HG03280 (cell line): Measurements from ENCODE around the gene BOLA3.
"Not testable (repeated sequence)": the region's sequence is repeated elsewhere in the genome, so short reads cannot be mapped to it uniquely, and the experiment has no call there.

Source experiments
- ATAC-seq: cut with Tn5 transposase; IDR thresholded peaks from one replicate; pipeline ENCODE4 v1.9.1; 2021; ENCODE audit warnings: mild to moderate bottlenecking, moderate library complexity; ENCODE audit not compliant: unreplicated experiment

Gene BOLA3

DNA sequence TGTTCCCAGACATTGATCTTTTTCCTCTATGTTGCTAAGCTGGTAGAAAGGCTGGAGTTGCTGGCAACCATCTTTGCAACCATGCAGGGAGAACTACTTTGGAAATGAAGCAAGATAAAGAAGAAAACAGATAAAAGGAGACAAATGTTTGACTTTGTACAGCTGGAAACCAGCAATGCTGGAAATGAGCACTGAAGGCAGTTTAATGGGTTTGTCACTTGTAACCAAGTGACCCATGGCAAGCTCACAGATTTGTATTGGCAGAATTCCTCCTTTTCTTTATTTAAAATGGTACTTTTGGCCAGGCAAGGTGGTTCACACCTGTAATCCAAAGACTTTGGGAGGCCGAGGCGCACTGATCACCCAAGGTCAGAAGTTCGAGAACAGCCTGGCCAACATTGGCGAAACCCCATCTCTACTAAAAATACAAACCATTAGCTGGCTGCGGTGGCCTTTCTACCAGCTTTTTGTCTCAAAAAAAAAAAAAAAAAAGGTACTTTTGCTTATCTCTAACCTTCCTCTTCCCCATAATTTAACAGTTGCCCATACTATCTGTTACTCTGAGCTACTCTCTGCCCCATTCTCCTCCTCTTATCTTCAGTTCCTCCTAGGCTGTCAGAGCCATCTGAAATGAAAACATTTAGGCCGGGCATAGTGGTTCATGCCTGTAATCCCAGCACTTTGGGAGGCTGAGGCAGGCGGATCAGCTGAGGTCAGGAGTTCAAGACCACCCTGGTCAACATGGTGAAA lies 2.0 kb upstream of the BOLA3 start:
- ATAC-seq, result no peak

DNA sequence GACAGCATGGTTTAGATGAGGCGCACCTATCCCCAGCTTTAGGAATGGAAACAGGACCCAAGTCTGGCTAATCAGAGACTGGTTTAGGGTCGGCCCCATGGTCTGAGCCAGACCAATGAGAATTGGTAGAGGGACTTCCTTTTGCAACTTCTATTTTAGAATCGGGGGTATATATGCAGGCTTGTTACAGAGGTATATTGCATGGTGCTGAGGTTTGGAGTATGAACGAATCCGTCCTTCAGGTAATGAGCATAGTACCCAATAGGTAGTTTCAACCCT lies 1.5 kb upstream of the BOLA3 start:
- no peak for ATAC-seq

DNA sequence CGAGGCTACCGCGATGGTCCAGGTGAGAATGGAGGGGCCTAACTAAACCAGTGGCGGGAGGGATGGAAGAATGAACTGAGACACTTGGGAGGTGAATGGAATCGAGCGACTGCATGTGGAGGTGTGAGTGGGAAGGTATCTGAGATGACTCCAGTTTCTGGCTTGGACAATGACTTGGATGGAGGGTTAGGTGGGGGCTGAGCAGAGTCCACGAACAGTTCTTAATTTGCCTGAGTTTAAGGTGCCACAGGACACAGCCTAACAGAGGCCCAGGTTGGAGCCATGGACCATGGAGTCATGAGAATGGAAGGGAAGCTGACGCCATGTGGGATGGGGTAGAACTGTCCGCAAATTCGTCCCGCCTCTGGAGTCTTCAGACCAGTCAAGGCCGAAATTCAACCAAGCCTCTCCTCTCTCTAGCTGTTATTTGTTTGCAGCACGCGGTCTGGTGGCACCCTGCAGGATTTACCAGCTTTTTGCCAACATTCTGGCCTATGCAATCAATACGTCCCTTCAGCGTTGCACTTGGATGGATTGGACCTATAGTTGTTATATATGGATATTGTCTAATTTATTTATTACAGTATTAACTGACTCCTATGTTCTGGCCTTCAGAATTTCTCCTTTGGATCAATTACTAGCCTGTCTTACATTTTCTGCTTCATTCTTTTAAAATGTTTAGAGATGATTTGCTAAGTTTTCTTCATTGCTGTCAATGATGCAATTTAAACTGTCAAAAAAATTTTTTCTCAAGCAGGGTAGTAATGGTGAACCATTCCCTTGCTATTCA lies 940 bp upstream of the BOLA3 start:
- no peak for ATAC-seq

DNA sequence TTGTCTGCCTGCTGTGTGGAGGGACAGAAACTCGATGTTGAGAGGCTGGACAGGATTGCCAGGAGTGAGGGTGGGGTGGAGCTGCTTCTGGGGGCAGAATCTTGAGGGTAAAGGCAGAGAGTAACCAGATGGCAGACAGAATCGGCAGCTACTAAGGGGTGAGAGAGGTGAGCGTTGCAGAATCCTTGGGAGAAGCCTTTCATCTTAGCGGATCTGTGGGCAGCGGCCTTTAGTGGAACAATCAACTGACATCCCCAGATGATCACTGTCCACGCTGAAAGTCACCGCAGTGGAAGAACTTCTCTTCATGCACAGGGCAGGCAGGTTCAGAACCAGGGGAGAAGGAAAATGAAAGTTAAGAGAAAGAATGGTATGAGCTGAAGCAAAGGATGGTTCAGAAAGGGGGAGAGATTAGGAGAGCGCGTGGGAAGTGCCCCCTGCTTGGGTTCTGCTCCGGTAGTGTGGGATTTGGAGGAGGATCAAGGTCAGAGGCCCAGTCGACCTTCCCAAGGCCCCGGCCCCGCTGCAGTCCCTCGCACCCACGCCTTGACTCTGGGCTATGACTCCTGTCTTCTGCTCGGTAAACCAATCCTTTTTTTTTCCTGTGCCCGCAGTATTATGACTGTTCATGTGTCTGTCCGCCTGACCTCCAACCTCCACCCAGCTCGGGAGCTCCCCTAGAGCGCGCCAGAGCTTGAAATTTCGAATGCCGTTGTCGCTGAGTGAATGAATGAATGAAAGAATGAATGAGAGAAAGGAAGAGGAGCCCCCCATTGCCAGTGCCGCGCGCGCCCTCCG lies 584 bp downstream of the BOLA3 start:
- ATAC-seq, result no peak

DNA sequence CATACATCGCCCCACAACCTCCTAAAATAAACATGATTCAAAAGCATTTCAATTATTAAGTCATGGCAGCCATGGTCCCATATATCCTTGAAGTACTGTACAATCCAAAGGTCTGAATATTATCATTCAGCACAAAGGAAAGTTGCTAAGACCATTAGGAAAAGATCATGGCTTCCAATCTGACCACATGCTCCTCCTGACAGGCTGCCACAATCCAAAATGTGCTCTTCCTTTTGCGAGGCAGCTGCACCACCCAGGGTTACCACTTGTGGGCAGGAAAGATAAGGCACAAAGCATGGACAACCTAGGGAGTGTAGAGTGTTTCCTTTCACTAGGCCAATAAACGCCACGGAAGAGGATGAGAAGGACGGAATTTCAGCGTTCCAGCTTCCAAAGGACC lies 5.4 kb downstream of the BOLA3 start:
- no peak for ATAC-seq

DNA sequence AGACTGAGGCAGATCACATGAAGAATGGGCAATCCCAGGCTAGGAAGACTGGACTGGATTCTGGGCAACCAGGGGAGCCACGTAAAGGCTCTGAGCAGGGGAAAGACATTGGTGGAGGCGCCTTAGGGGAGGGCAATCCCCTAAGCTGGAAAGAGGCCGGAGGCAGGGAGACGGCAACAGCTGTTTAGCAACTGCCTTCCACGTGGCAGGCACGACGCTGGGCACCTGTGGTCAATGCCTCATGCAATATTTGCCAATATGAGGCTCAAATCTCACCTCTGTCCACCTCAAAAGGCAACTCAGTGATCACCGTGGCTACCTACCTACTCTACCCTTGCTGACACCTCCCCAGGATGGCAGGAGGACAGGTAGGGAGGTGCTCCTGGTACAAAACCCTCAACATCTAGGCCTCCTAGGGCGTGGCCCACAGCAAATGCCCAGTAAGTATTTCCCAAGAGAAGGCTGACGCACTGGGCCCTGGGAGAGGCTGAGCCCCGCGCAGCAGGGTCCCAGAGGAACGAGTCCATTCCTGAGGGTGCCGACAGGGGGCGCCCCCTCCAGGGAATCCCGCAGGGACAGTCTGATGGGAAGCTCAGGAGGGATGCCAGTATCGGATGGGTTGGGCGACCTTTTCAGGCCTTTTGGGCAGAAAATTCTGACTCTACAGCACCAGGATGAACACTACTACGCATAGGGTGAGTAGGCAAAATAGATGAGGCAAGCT lies 8.9 kb downstream of the BOLA3 start:
- no peak for ATAC-seq

DNA sequence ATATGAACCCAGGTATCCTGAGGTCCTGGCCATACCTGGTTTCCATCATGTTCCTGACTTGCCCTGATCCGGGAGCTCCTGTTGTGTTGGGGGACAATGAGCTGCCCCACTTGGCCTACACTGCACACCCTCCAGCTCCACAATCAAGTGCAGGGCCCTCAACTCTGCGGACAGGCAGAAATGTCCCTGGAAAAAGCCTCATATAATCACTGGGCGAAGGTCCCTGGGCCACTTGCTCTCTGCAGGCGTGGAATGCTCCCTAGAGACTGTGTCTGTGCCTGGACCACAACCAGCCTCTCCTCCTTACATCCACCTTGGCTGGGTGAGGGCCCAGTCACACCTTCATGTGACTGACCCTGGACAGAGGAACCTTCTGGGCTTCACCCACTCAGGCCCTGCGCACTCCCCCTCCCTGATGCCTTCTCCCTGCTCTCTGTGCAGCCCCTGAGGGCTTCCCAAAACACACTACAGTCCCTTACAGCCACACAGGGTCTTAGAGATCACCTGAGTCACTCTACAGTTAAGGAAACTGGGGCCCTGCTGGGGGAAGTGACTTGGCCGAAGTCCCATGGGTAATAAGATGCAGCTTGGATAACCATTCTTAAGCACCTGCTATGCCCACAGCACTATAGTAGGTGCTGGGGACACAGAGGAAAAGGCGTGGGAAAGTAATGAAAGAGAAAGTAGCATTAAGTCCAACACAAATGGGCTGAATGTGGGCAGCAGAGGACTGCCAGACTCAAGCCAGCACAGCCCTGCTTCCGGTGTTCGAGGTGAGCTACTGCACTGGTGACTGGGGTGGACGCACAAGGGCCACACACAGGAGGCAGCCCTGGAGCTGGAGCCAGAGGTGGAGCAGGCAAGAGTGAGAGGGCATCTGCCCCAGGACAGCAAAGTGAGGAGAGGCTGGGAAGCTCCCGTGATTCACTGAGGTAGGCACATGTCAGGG lies 9.8 kb downstream of the BOLA3 start:
- ATAC-seq, result no peak

DNA sequence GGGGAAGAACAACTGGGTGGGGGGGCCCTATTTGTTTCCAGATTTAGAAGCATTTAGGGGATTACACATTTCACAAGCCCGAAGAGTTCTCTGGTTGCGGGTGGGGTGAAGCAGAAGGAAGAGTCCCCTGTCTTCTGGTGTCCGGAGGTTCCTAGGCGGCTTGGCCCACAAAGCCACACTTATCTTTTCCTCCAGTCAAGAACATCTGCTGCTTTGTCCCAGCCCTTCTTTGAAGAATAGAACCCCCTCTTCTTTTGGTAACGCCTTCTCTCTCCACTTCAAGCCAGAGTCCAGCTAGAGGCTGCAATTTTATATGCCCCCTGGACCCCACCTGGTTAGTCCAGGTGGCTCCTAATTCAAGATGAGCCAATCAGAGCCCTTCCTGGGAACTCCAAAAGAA lies 15.8 kb downstream of the BOLA3 start:
- no peak for ATAC-seq

DNA sequence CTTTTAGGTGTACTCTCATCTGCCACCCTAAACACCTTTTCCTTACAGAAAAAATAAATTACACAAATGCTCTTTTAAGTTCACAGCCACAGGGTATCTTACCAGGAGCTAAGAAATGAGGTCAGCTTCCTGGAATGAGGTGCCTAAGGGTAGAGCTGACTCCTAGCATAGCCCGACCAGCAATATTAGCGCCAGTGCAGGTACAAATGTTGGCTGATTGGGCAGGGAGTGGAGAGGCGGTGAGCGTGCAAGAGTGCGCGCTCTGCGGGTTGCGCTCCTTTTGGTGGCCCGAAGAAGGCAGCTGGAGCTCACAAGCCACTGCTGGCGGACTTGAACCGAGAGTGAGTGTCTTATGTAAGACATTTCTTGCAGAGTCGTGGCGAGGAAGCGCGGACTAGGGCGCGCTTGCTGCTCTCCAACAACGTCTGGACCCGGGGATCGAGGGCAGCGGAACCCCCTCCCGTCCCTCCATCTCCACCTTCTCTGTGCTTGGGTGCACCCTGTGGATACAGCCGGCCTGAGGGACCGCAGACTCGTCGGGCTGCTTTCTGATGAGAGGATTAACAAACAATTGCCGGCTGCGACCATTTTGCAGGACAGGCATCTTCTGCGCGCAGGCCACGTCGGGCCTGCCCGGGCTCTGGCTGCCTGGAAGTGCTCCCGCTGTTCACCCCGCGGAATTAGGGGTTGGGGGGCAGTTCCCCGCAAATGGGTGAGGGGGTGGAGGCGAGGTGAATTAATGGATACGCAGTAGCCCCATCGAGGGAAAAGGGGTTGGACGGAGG lies 17.3 kb downstream of the BOLA3 start:
- no peak for ATAC-seq

DNA sequence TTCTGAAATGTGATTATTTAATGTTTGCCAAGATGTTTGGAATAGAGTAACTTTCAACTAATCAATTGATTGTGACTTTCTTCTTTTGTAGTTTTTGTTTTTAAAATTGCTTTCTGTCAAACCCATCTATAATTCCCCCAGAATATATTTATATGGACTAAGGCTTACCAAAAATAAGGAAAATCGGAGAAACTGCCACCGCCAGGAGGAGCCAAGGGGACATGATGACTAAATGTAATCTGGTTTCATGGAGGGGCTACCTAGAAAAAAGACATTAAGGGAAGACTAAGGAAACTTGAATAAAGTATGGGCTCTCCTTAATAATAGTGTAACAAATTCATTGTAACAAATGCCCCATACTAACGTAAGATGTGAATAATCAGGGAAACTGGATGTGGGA lies 19.5 kb downstream of the BOLA3 start:
- no peak for ATAC-seq

DNA sequence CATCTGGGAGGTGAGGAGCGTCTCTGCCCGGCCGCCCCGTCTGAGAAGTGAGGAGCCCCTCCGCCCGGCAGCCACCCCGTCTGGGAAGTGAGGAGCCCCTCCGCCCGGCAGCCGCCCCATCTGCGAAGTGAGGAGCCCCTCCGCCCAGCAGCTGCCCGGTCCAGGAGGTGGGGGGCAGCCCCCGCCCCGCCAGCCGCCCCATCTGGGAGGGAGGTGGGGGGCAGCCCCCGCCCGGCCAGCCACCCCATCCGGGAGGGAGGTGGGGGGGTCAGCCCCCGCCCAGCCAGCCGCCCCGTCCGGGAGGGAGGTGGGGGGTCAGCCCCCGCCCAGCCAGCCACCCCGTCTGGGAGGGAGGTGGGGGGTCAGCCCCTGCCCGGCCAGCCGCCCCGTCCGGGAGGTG lies 23.8 kb downstream of the BOLA3 start:
- ATAC-seq, result not testable (repeated sequence)

DNA sequence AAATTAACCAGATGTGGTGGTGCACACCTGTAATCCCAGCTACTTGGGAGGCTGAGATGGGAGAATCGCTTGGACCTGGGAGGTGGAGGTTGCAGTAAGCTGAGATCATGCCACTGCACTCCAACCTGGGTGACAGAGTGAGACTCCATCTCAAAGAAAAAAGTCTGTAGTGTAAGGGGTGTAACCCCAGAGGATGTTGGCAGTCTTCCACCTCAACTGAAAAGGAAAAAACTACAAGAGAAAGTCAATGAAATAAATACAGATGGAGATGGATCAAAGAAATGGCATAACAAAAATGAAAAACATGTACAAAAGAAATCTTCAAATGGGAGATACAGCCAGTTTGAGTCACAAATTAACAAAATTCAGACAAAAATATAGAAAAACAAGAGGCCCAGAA lies 25.9 kb downstream of the BOLA3 start:
- ATAC-seq, result not testable (repeated sequence)

DNA sequence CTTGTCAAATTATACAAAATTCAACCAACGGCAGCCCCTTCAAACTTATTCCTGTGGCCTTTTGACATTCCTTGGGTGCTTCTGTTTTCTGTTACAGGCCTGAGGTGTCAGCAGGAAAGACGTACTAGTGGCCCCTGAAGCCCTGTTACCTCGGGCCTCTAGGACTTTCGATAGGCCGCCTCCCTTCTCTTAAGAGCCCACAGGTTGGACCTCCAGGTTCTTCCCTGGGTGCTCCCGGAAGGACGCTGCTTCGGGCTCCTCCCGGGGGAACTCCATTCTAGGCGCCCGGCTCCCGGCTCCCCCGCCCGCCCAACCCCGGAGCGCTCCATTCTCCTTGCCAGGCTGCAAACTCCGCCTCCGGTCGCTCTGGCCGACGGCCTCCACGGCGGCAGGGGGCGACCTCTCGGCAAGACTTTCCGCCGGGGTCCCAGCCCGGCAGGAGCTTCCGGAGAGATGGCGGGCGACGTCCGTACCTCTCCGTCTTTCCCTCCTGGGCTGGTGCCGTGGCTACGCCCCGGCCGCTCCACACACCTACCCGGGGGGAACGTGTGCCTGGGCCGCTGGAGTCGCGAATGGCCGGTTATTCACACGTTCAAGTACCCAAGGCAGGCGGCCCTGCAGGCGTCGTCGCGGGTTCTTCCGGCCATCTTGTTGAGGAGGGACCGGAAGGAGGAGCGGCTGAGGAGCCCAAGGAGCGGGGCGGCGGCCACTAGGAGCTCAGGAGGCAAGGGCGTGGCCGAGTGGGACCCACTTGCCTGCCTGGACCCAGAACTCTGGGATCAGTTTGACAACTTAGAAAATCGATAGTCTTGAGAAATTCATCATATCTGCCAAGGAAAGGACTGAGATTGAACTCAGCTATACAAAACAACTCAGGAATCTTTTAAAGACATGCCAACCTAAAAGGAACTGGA lies 27.5 kb downstream of the BOLA3 start:
- ATAC-seq, result peak; percentile 98

DNA sequence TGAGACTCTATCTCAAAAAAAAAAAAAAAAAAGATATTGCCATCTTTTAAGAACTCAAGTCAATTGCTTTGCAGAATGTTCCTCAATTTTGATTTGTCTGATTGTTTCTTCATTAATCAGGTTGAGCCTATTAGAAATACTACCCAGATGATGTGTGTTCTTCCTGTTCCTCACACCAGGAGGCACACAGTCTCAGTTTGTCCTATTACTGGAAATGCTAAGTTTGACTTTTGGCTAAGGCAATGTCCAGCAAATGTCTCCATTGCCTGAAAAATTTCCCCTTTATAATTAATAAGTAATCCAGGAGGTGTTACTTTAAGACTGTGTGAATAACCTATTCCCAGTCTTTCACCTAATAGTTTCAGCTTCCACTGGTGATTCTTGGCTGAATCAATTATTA lies 28.4 kb downstream of the BOLA3 start:
- no peak for ATAC-seq

DNA sequence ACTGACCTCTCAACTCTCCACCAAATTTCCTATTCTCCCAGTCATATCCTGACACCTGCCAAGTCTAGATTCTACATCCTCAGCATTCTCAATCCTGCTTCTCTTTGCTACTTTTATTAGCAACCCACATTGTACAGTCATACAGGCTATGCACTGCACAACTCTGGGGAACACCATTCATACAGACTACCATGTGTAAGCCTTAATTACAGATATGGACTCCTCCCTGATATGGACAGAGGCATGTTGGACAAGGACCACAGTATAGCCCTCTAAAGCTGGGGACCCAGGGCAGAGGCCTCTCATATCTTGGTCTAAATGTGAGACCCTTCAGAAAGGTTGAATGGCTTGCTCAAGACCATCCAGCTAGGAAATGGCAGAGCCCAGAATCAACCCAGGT lies 36.3 kb downstream of the BOLA3 start:
- ATAC-seq, result no peak

DNA sequence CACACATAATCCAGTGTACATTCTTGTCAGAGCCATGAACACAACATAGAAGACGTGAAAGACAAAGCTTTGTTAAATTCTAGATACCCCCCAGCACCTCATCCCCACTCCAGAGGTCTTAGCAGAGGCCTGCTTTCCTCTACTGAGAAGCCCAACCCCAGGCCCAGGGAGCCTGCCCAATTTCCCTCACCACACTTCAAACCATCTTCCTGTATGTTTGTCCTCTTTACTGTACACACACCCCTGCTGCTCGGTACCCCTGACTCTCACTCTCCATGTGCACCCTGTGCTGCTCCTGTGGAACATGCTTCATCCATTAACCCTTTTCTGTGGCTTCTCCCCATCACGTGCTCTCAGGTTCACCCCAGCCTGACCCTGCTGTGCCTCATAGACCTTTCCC lies 37.2 kb downstream of the BOLA3 start:
- ATAC-seq, result no peak

DNA sequence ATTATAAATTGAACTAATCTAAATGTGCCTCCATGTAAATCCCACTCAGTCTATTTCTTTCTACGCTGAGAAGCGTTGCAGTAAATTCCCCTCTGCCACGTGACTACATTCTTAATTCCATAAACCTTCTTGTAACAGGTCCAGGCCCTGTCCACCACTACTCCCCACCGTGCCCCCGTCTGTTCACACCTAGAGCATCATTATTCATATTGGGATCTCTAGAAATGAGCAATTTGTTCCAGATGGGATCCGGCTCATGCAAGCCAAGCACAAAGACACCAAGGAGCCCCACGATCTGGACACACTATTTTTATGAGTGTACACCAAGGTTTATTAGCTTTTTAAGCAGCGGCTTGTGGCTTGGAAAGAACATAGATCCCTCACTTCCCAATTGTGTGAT lies 38.2 kb downstream of the BOLA3 start:
- no peak for ATAC-seq

DNA sequence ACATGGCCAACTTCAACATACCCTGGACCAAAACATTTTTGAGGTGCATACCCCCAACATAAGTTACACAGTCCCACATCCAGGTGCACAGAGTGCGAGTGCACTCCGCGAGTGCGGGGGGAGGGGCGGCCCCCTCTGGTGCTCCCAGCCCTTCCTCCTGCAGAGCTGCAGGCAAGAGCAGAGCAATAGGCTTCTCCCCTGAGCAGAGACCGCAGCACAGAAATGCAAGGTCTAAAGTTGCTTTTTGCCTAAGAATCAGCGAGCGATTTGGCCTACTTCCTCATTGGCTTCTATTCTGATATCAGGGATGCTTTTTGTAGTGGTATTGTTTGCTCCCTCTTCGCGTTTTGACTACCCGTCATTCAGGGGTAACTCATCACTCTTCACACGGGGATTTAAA lies 40.6 kb downstream of the BOLA3 start:
- ATAC-seq, result no peak
